GM12891 (cell line): Measurements from ENCODE around the gene HORMAD2.

Experiments used
- POLR2A ChIP-seq: IDR thresholded peaks from 2 replicates; pipeline ENCODE4 v1.6.1; 2011; ENCODE audit warnings: low read depth, low read length, control low read depth
- POLR2AphosphoS5 ChIP-seq: IDR thresholded peaks from 2 replicates; pipeline ENCODE4 v1.6.1; 2011; ENCODE audit warnings: low read depth, low read length, control low read depth
- POU2F2 ChIP-seq: IDR thresholded peaks from 2 replicates; pipeline ENCODE4 v1.6.1; 2011; ENCODE audit warnings: low read depth, mild to moderate bottlenecking, control low read depth, low read length, moderate library complexity
- SPI1 ChIP-seq: IDR thresholded peaks from 2 replicates; pipeline ENCODE4 v1.6.1; 2011; ENCODE audit warnings: low read depth, low read length, control low read depth
- TAF1 ChIP-seq: IDR thresholded peaks from 2 replicates; pipeline ENCODE4 v1.6.1; 2011; ENCODE audit warnings: low read depth, low read length, control low read depth

DNA sequence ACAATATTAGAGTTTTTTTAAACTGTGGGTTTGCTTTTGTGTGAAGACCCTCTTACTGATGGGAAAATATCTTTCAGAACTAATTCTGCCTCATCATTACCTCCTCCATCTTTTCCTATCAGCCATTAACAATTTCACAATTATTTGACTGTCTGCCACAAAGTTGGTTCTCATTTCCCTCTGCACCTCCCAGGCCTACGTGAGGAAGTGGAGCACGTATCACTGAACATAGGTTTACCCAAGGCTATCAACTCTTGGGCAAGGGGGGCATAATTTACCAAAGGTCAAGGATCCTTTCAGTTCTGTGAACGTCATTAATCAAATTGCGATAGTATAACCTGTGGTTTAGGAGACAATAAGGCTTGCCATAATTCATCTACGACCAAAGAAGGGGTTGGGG is 106.2 kb downstream of the HORMAD2 start:
- no peak for TF ChIP-seq POLR2AphosphoS5
- TF ChIP-seq SPI1, result no peak
- no peak for TF ChIP-seq POLR2A
- TF ChIP-seq TAF1, result no peak
- TF ChIP-seq POU2F2, result no peak
